RCC 7860 (cell line): Measurements from ENCODE around the gene UQCRQ.
A peak's percentile ranks its signal among the peaks of the same experiment; 100 is the strongest.
"Not testable (repeated sequence)": the region's sequence is repeated elsewhere in the genome, so short reads cannot be mapped to it uniquely, and the experiment has no call there.

Source experiments
- DNase-seq: peaks from one replicate; pipeline ENCODE4 v3.0.0-alpha.2; 2015; ENCODE audit warnings: low spot score
- FAIRE-seq: peaks from 2 replicates; lab custom pipeline; 2012; peaks lifted over from hg19 to GRCh38; lab: Jason Lieb, UNC

UQCRQ gene

GRCh38 chr5:132831095-132831860, 35.2 kb upstream of the UQCRQ start:
- FAIRE-seq (no peak), DNase-seq (no peak)

DNA sequence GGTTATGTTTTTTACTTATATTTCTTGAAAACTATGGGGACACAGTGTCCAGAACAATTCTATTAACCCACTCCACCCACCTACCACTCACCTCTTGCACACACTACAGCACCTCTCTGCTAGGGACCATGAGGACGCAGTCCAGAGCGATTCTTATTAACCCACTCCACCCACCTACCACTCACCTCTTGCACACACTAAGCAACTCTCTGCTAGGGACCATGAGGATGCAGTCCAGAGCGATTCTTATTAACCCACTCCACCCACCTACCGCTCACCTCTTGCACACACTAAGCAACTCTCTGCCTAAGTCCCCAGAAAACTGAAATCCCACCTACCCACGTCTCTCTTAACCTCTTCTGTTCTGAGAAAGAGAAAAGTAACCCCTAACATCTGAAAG, 33.8 kb upstream of the UQCRQ start:
- FAIRE-seq: no peak

DNA sequence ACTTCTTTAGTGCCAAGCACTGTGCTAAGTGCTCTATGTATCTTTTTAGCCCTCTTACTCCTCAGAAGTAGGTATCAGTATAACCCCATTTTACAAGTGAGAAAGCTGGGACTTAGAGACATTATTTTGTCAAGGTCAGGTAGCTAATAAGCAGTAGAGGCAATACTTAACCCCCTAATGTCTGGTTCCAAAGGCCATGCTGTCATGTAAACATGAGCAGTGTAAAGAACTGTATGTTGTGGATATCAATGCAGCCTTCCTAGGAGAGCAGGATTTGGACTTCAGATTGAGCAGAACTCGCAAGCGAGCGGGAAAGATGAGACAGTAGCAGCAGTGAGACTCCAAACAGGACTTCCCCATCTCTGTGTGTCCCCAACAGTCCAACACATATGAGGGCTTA, 32.4 kb upstream of the UQCRQ start:
- FAIRE-seq: no peak
- no peak for DNase-seq

More for the DNA sequence above, 33.8 kb upstream of the UQCRQ start:
- no peak for DNase-seq

DNA sequence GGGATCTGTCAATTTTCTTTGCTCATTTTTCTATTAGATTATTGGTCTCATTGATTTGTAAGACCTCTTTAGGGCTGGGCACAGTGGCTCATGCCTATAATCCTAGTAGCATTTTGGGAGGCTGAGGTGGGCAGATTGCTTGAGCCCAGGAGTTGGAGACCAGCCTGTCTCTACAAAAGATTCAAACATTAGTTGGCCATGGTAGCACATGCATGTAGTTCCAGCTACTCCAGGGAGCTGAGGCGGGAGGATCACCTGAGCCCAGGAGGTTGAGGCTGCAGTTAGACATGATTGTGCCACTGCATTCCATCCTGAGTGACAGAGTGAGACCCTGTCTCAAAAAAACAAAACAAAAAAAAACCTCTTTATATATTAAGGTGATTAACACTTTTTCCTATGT, 29.6 kb upstream of the UQCRQ start:
- no peak for DNase-seq
- FAIRE-seq: no peak

DNA sequence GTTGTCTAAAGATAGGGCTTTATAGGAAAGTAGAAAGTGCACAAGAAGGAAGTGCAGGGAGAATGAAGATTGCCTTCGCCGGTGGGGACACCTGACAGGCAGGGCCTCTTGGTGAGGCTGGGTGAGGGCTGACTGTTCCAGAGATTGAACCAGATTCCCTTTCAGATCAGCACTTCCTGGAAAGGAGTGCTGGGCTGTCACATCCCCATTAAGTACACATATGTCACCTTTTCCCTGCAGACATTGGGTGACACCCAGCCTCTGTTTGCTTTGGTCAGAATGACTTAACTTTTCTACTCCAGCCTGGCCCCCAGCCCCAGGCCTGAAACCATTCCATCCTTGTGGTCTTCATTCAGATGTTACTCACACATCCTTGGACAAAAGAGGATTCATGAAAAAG, 28.6 kb upstream of the UQCRQ start:
- no peak for FAIRE-seq
- no peak for DNase-seq

- DNase-seq (no peak), FAIRE-seq (no peak)
These were observed 27.7 kb upstream of the UQCRQ start for GRCh38 chr5:132838516-132839282.

DNA sequence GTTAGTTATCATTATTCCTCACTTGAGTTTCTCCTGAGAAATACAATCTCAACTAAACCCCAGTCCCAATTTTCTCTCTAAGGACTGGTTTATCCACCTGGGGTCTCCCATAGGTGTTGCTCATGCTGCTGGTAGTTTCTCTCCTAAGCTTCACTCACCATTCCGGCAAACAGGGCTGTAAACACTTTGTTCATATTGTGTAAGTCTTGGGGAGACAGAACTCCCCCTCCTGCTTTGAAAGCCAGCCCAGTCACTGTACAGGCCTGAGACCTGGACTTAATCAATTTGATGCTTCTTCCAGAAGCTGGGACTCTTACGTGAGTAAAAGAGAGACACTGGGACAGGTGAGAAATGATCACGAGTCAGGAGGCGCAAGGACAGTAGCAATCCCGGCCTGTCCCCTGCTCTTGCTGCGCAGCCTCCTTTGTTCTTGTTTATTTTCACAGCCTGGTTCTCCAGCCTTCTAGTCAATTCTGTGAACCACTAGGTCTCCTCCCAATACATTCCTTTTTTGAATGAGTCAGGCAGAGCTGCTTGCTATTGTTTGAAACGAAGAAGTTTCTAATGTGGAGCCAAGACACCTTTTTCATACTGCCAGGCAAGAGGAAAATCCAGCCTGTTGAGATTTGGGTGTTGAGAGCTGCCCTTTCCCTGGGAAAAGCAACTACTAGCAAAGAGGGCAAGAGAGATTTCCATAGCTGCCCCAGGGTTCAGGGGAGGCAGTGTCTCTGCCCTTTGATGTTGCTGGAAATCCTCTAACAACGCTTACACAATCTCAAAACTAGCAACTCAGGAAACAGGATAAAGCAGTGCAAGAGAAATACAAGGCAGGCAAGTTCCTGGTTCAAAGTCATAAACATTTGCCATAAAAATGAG, 26.8 kb upstream of the UQCRQ start:
- FAIRE-seq (no peak), DNase-seq (no peak)

GRCh38 chr5:132840313-132840712, 26.1 kb upstream of the UQCRQ start:
- no peak for FAIRE-seq
- DNase-seq: no peak

DNA sequence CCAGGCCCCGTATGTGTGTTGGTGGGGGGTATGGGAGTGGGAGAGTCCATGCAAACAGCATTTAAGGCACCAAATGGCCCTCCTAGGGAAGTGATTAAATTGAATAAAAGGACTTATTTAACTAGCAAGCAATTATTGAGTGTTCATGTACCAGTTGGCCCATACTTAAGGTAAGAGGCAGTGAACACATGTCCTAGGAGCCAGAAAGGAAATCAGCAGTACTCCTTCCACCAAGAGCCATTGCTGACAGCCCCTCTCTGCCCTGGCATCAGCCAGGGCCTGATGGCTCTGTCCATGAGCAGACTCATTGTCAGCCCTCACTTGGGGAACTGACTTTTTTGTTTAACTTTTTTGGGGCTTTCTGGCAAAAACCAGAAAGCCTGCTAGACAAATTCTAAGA, 25.5 kb upstream of the UQCRQ start:
- FAIRE-seq (no peak), DNase-seq (no peak)

DNA sequence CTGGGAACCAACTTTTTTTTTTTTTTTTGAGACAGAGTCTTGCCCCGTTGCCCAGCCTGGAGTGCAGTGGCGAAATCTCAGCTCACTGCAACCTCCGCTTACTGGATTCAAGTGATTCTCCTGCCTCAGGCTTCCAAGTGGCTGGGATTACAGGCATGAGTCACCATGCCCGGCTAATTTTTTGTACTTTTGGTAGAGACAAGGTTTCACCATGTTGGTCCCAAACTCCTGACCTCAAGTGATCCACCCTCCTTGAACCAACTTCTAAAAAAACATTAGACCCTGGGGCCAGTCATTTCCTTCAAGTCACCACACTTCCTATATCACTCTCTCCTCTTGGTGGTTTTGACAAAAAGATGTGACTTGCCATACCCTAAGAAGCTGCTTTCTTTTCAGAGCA, 25.1 kb upstream of the UQCRQ start:
- DNase-seq: no peak
- no peak for FAIRE-seq

DNA sequence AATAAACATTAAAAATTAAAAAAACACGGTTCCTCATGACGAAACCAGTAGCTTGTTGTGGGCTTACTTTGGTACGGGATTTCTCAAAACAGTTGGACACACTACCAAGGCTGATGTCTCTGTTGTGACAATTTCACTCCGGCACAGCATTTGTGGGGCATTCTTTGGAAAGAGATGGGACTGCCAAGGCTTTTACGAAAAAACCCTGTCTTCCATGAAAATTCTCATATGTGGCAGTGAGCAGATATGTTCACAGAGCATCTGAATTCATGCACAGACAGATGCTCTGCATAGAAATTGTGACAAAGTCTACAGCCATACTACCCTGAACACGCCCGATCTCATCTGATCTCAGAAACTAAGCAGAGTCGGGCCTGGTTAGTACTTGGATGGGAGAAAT, 18.2 kb upstream of the UQCRQ start:
- DNase-seq (no peak), FAIRE-seq (no peak)

- FAIRE-seq: no peak
- no peak for DNase-seq
These were observed 17.1 kb upstream of the UQCRQ start for GRCh38 chr5:132849347-132849746.

DNA sequence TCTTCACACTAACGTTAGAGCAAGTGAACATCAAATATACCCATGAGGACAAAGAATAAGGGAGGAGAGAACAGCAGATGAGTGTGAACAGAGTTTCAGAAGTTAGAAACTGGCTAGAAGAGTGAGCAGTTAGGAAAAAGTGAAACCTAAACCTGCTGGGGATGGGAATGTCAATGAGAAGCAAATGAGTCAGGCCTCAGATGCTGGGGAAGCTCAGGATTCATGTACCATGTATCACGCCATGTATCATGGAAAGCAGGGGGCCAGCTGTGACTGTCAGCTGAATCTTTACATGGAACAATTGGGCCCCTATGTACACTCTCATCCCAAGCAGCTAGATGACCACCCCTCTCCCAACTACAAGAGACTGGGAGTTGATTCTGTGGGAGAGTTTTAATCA, 16.4 kb upstream of the UQCRQ start:
- FAIRE-seq (no peak), DNase-seq (no peak)

GRCh38 chr5:132853323-132853722, 13.1 kb upstream of the UQCRQ start:
- no peak for FAIRE-seq
- no peak for DNase-seq

DNA sequence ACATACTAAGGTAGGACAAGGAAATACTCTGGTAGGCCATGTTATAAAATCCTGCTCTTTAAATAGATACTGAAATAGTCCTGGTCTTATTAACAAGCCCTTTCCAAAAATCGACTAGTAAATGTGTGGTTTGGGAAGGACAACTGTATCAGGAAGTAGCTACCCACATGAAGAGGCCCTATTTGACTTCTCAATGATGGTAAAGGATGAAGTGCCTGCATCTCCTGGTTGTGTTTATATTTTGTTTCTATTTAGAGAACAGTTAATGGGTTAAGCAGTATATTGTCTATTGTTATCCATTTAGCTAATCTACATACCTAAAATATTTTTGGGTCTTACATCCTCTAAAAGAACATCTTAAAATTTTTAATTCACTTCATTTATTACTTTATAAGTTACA, 12.7 kb upstream of the UQCRQ start:
- DNase-seq (no peak), FAIRE-seq (peak; percentile 2)

GRCh38 chr5:132854301-132854700, 12.1 kb upstream of the UQCRQ start:
- no peak for FAIRE-seq
- no peak for DNase-seq

- FAIRE-seq, DNase-seq: not testable (repeated sequence)
These were observed 11.4 kb upstream of the UQCRQ start for GRCh38 chr5:132854992-132855391.

DNA sequence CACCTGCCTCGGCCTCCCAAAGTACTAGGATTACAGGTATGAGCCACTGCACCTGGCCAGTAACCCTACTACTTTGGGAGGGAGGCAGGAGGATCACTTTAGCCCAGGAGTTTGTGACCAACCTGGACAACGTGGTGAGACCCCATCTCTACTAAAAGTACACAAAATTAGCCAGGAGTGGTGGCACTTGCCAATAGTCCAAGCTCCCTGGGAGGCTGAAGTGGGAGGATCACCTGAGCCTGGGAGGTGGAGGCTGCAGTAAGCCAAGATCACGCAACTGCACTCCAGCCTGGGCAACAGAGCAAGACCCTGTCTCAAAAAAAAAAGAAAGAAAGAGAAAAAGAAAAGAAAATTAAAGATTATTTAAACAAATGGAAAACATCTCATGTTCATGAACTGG, 10.4 kb upstream of the UQCRQ start:
- no peak for FAIRE-seq
- DNase-seq: no peak

- DNase-seq (no peak), FAIRE-seq (no peak)
These were observed 6.5 kb upstream of the UQCRQ start for GRCh38 chr5:132859889-132860437.

- FAIRE-seq (no peak), DNase-seq (no peak)
These were observed 5.7 kb upstream of the UQCRQ start for GRCh38 chr5:132860742-132861141.

- no peak for FAIRE-seq
- no peak for DNase-seq
These were observed 637 bp upstream of the UQCRQ start for GRCh38 chr5:132865668-132866341.
